ENCODE measurements around the gene NMUR2.

The NMUR2 gene, protein sequence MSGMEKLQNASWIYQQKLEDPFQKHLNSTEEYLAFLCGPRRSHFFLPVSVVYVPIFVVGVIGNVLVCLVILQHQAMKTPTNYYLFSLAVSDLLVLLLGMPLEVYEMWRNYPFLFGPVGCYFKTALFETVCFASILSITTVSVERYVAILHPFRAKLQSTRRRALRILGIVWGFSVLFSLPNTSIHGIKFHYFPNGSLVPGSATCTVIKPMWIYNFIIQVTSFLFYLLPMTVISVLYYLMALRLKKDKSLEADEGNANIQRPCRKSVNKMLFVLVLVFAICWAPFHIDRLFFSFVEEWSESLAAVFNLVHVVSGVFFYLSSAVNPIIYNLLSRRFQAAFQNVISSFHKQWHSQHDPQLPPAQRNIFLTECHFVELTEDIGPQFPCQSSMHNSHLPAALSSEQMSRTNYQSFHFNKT

GRCh38 chr5:152405145-152405544 is at the start of gene NMUR2:
TSS of gene NMUR2 (minus strand) at chr5:152405279. CDS start at chr5:152405113, 166 bp downstream.
- DNase-seq (ENCODE audit: low spot score) = no peak

DNA sequence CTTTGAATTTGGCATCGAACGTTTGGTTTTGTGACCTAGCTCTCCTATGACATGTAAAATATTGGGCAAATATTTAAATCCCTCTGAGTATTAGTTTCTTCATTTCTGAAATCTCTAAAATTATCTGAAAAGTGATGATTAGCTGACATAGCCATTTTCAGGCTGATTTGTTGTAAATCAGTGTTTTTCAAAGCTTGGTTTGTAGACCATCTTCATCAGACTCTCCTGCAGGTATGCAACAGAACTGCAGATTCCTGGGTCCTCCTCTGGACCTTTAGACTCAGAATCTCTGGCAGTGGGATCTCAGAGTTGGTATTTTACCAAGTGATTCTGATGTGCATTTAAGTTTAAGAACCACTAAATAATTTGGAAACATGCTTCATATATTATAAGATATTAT is 38.9 kb upstream of the NMUR2 start:
- DNase-seq (ENCODE audit: low spot score) = no peak

GRCh38 chr5:152439791-152440190 is 34.7 kb upstream of the NMUR2 start:
- no peak for DNase-seq (ENCODE audit: low spot score)

GRCh38 chr5:152437866-152438265 is 32.8 kb upstream of the NMUR2 start:
- DNase-seq (ENCODE audit: low spot score) = no peak

- DNase-seq (ENCODE audit: low spot score) = no peak
Measured at GRCh38 chr5:152427721-152428120, 22.6 kb upstream of the NMUR2 start.

DNA sequence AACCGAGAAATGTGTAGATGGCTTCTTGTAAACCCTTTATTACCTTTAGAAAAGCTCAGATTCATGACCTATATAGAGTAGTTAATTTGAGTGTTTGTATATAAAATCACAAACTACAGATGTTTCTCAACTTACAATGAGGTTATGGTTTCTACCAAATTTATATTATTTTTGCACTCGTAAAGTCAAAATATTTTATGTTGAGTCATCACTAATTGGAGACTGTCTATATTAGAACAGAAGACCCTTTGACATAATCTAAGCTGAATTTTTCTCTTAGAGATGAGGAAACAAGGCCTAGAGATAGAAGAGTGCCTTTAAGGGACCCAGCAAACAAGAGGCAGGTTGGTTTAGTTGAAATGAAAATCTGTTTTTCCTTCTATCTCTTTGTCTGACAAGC is 20.0 kb upstream of the NMUR2 start:
- no peak for DNase-seq (ENCODE audit: low spot score)

DNA sequence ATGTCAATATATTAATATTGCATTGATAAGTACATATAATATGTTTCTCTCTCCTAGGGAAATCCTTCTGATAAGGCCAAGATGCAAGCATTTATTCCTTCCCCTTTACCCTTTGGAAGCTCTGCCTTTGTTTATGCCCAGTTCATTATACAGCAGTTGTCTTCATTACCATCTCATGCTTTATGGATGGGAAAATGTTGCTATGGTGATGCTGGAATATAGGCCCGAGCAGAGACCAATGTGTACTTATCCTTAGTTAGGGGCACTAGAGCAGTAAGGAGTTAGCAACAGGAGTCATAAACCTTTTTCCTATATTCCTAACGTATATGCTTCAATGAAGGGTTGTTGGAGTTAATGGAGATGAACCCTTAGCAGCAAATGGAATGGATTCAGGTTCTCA is 19.4 kb upstream of the NMUR2 start:
- DNase-seq (ENCODE audit: low spot score) = no peak

DNA sequence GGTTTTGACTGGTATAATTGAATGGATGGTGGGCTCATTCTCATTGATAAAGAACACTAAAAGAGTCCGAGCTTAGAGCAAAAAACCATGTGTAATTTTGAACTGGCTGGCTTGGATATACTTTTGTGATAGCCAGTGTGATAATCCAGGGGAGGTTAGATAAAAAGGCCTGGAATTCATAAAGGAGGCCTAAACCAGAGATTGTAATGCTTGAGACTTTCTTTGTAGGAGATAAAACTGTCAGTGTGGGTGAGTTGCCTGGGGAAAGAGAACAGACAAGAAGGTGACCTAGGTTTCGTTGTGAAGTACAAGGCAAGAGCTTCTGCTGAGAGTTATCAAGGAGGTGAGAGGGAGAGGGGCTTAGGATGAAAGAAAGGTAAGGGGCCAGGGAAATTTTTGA is 17.0 kb upstream of the NMUR2 start:
- no peak for DNase-seq (ENCODE audit: low spot score)

DNA sequence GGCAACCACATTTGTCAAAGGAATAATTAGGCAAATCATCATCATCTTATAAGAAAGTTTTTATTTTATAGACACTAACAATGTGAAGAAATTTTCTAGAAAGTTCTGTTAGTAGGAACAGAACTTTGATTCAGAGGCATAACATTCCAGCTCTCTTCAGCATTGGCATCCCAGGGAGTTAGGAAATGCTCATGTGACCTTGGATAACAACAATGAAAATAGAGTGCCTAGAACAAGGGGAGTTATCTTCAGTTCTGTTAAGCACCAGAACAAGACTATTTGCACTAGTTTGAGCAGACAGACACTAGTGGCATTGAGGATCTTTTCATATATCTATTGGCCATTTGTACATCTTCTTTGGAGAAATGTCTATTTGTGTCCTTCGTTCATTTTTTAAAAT is 7.0 kb upstream of the NMUR2 start:
- no peak for DNase-seq (ENCODE audit: low spot score)

DNA sequence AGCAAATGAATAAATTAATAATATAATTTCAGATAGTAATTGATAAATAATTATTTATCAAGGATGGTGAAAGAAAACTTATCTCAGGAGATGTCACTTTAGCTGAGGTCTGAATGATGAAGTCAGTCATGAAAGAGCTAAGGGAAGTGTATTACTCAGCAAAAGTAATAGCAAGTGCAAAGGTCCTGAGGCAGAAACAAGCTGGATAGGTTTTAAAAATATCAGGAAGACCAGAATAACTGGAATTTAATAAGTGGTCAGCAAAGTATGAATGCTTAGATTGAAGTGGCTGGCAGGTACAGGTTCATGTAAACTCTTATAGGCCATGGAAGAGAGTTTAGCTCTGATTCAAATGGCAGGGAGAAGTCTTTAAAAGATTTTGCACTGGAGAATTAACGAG is 1.0 kb upstream of the NMUR2 start:
- no peak for DNase-seq (ENCODE audit: low spot score)

GRCh38 chr5:152404494-152404893 is 585 bp downstream of the NMUR2 start:
- no peak for DNase-seq (ENCODE audit: low spot score)

DNA sequence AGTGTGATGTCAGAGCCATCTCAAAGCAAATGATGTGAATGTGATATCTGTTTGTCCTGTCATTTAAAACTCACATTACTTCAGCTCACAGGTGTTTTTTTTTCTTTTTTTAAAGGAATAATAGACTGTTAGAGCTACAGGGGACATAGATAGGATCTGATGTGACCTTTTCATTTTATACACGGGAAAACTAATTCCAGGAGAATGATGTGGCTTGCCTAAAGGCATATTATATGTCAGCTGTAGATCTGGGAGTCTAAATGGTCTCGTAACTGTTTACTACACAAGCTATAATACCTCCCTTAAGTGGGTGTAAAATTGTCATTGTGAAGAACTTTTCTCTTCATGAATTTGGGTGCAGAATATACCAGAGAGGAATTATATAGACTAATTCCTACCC is 2.0 kb downstream of the NMUR2 start:
- no peak for DNase-seq (ENCODE audit: low spot score)

DNA sequence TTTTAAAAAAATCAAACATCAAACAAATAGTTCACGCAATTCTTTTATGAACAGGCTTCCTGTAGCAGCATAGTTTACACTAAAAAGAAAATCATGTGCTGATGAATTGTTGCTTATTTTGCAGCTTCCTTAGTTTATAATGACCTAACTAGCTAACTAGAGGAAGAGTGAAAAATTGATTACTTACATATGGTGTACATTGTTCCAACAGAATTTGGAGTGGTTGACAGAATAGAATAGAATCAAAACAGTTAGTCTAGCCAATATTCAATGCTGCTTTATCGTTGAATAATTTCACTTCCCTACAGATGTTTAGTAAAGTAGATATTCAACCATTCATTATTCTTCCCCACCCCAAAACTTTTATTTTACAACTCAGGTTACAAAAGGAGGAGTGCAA is 4.2 kb downstream of the NMUR2 start:
- DNase-seq (ENCODE audit: low spot score) = no peak

GRCh38 chr5:152397581-152397980 is 7.5 kb downstream of the NMUR2 start:
- DNase-seq (ENCODE audit: low spot score) = no peak

GRCh38 chr5:152393441-152393840 is 11.6 kb downstream of the NMUR2 start:
- DNase-seq (ENCODE audit: low spot score) = no peak

GRCh38 chr5:152389208-152389849 is 15.8 kb downstream of the NMUR2 start:
- no peak for DNase-seq (ENCODE audit: low spot score)

GRCh38 chr5:152388610-152389009 is 16.5 kb downstream of the NMUR2 start:
- DNase-seq (ENCODE audit: low spot score) = no peak

- DNase-seq (ENCODE audit: low spot score) = no peak
Measured at GRCh38 chr5:152380415-152381123, 24.5 kb downstream of the NMUR2 start.

GRCh38 chr5:152379331-152379730 is 25.7 kb downstream of the NMUR2 start:
- no peak for DNase-seq (ENCODE audit: low spot score)

DNA sequence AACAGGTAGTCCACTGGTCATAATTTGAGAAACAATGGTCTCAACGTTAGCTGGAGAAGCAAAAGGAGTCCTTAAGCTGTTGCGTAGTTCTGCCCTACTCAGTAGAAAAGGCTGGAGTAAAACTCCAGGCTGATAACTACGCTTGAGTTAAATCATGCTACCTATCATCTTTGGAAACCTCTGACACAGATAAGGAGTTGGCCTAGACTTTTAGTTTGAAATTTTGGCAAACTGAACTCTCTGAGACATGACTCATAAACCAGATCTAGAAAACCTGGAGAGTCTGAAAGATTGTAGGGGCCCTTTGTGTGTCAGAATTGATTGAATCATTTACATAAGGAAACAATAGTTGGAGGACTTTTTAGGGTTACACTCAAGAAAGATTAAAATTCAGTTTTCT is 26.3 kb downstream of the NMUR2 start:
- DNase-seq (ENCODE audit: low spot score) = no peak

DNA sequence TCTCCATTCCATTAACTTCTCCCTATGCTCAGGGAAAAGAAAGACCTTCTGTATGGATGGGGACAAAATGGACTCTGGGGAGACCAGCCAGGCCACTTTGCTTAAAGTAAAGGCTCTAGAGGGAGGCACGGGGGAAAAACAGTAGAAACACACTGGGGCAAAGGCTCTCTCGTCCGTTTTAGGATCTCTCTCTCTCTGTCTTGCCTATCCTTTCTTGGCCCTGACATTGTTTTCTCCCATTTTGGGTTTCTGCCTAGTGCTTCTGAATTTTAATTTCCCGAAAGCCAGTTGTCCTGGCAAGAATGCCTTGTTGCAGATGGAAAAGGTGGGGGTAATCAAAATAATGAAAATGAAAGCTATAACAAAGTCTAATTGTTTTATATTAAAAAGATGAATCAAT is 28.2 kb downstream of the NMUR2 start:
- DNase-seq (ENCODE audit: low spot score) = no peak

- DNase-seq (ENCODE audit: low spot score) = no peak
Measured at GRCh38 chr5:152374711-152375275, 30.3 kb downstream of the NMUR2 start.

GRCh38 chr5:152372875-152373274 is 32.2 kb downstream of the NMUR2 start:
- no peak for DNase-seq (ENCODE audit: low spot score)

All from hepatic stellate cell (primary cell).